Spleen (tissue), 11 donors: ENCODE data around the gene RAVER2. TPM values are rescaled to one million over a fixed set of nuclear protein-coding genes. Genes with fewer than 3 reads are reported as not detected.

ENCODE experiments used
- DNase-seq: peaks from one replicate; pipeline ENCODE4 v3.0.0-alpha.2; 2020
- H3K27ac ChIP-seq, 8 donors: fragments of 200-600 bp; sonication (generic) in 7 of 8; 1 replicate in 4 of 8; 2 replicates in 4 of 8; pipeline versions ENCODE4 v1.5.0 to v1.8.0; 2016 to 2021; ENCODE audit warnings: inconsistent platforms in 4 of 8, mild to moderate bottlenecking in 4 of 8, moderate library complexity in 1 of 8
- H3K27me3 ChIP-seq, 7 donors: fragments of 200-600 bp; sonication (generic) in 6 of 7; replicated peaks in 1 of 7; 1 replicate in 4 of 7; 2 replicates in 3 of 7; pipeline versions ENCODE4 v1.5.0 to v1.8.0; 2016 to 2021; ENCODE audit warnings: inconsistent platforms in 3 of 7, mild to moderate bottlenecking in 1 of 7
- H3K36me3 ChIP-seq, 6 donors: fragments of 200-600 bp; sonication (generic) in 5 of 6; 1 replicate in 4 of 6; 2 replicates in 2 of 6; pipeline versions ENCODE4 v1.5.0 to v1.8.0; 2016 to 2021; ENCODE audit warnings: inconsistent platforms in 2 of 6
- H3K4me1 ChIP-seq, 6 donors: fragments of 200-600 bp; sonication (generic) in 5 of 6; 1 replicate in 3 of 6; 2 replicates in 3 of 6; pipeline versions ENCODE4 v1.5.0 to v1.8.0; 2016 to 2021; ENCODE audit warnings: inconsistent platforms in 3 of 6
- H3K4me3 ChIP-seq, 8 donors: fragments of 200-600 bp; sonication (generic) in 7 of 8; 1 replicate in 4 of 8; 2 replicates in 4 of 8; pipeline versions ENCODE4 v1.5.0 to v1.8.0; 2016 to 2021; ENCODE audit warnings: inconsistent platforms in 4 of 8, mild to moderate bottlenecking in 4 of 8, moderate library complexity in 2 of 8
- H3K9me3 ChIP-seq, 8 donors: fragments of 200-600 bp; sonication (generic) in 7 of 8; 1 replicate in 4 of 8; 2 replicates in 4 of 8; pipeline versions ENCODE4 v1.5.0 to v1.8.0; 2016 to 2021; ENCODE audit warnings: inconsistent platforms in 4 of 8
- CTCF ChIP-seq, 11 experiments: fragments of 200-600 bp in 7 of 11; fragments of 450-650 bp in 4 of 11; sonication (generic) in 4 of 11; IDR thresholded peaks in 8 of 11; conservative IDR thresholded peaks in 3 of 11; 1 replicate in 7 of 11; 2 replicates in 4 of 11; pipeline versions ENCODE4 v1.4.0 to v1.8.0; 2016 to 2021; ENCODE audit warnings: antibody characterized with exemption in 11 of 11, inconsistent platforms in 4 of 11, mild to moderate bottlenecking in 1 of 11
- POLR2A ChIP-seq, 3 donors: fragments of 450-650 bp; IDR thresholded peaks; one replicate each; pipeline ENCODE4 v1.5.1; 2017; ENCODE audit warnings: antibody characterized with exemption in 3 of 3, mild to moderate bottlenecking in 1 of 3
- POLR2AphosphoS5 ChIP-seq, 3 donors: sonication (generic); formaldehyde crosslinking; IDR thresholded peaks; one replicate each; pipeline ENCODE4 v1.5.1; 2017; ENCODE audit warnings: antibody characterized with exemption in 3 of 3
- WGBS, 5 donors: extraction: QIAGEN DNeasy Blood & Tissue Kit in 3 of 5; methylation state at CpG; one replicate each; pipeline versions ENCODE4 v1.1.5 to v1.1.7; 2013 to 2018; 5-methylcytosine and 5-hydroxymethylcytosine counted together
- intact Hi-C: fragments of 100-400 bp; cut with DNase I; formaldehyde crosslinking; loops from one replicate; pipeline ENCODE4 v1.15.0; 2023; ENCODE audit warnings: low total_unique reads
- polyA plus RNA-seq, 3 donors: library from polyadenylated mRNA; stranded (reverse); fragments of 200-250 nt; gene quantifications; one replicate each; pipeline ENCODE4 v1.2.1, GENCODE V29; 2013
- total RNA-seq, 7 donors: library from RNA; depleted of rRNA in 3 of 7; stranded (reverse); fragments of >200 nt in 3 of 7; fragmentation: NEBNext Ultra II Directional in 4 of 7; extraction: Animal tissue kit (Norgen Biotek cat#: 25700) in 4 of 7; gene quantifications; one replicate each; pipeline versions ENCODE4 v1.1.0 to v1.2.1, GENCODE V29; 2016 to 2021
- donor health status: healthy with polysubstance abuse.
- donor health status: DM: no; HTN: no; CAD: no; lungs with moderate emphysema.
- donor health status: DM: no; HTN: no; CAD: no.
- donor health status: Bipolar disorder and iron deficiency.
- donor health status: healthy.
- donor health status: DM: no; HTN: no; CAD: no.
- donor health status: DM: yes; HTN: yes; CAD: no.

The RAVER2 gene
- total and polyA plus RNA-seq, 10 donors: 1.8 to 14.1 (median 7.7) TPM

DNA sequence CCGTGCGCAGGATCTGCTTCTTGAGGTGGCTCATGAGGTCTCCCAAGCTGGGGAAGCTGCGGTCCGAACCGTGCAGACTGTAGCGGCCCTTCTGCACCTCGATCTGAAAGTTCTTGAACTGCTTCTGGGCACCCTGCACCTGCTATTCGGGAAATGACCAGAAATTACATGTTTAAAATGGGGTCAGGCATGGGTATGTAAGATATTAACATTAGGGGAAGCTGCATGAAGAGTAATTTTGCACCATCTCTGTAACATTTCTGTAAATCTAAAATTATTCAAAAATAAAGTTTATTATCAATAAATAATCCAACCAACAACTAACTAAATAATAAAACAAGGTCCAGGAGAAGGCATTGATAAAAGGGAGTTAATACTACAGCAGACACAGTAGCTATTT, 110.7 kb downstream of the RAVER2 start:
- Histone ChIP-seq H3K27me3 (no peaks in the 10 kb centered on the region), H3K4me3 (no peak overlapping the region), H3K9me3 (no peaks in the 10 kb centered on the region), H3K4me1 (peaks cover 0 to 23% (median 2%) of the 10 kb centered on the region in 6 donors), H3K27ac (no peak overlapping the region), H3K36me3 (peaks cover 0 to 100% (median 92%) of the 10 kb centered on the region in 6 donors)
- 85 to 99% (median 93%) methylated on average over 8 of the region's 8 CpGs for WGBS, 5 donors
- no peak for DNase-seq
- intact Hi-C loops: no loop called here
- TF ChIP-seq POLR2A (IDR thresholded peaks at IDR 0.05): no peak
- TF ChIP-seq CTCF (IDR thresholded peaks at IDR 0.05 in 8 of 11, conservative IDR thresholded peaks at IDR 0.05 in 3 of 11): no peak

DNA sequence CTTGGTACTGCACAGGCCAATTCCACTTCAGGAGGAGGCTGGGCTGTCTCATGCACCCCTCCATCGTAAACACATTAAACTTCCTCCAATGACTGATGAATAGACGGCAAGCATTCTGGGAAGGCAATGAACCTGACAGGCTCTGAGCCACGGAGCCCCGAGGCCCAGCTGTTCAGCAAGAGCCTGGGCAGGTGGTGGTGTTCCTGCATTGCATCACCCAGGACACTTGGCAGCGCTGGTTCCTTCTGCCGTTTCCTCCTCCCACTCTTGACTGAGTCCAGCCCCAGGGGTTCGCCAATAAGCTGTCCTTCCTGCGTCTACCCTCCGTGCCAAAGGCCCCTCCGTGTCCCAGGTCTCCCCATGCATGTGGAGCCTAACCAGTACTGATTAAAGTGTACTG, 111.7 kb downstream of the RAVER2 start:
- peaks cover 3 to 28% (median 6%) of the 10 kb centered on the region in 6 donors for H3K4me1 ChIP-seq
- TF ChIP-seq CTCF (IDR thresholded peaks at IDR 0.05 in 8 of 11, conservative IDR thresholded peaks at IDR 0.05 in 3 of 11) (no peak), POLR2A (IDR thresholded peaks at IDR 0.05) (no peak), POLR2AphosphoS5 (IDR thresholded peaks at IDR 0.05) (peak in 2 of 3 donors; percentile 22 to 30)
- H3K27me3 ChIP-seq: no peaks in the 10 kb centered on the region
- H3K4me3 ChIP-seq: no peak overlapping the region
- WGBS, 5 donors: 47 to 88% (median 62%) methylated on average over 8 to 10 of the region's 10 CpGs
- no peak overlapping the region for H3K27ac ChIP-seq
- no peaks in the 10 kb centered on the region for H3K9me3 ChIP-seq
- DNase-seq: no peak
- peaks cover 0 to 100% (median 83%) of the 10 kb centered on the region in 6 donors for H3K36me3 ChIP-seq
- intact Hi-C loops: no loop called here

DNA sequence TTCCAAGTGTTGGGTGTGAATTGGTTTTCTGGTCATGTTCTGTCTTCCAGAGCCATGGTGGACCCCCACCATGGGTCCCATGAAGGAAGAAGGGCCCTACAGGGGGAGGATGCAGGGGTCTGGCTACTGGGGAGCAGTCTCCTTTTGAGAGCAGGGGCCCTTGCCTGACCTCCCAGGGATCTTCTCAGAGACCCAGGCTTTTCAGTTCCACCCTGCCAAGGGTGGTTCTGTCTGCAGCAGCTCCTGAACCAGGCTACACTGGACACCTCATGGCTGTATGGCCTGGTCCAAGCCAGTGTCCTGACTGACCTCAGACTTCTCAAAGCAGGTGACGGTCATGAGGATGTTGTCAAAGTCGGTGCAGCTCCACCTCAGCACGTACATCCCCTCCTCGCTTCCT, 112.5 kb downstream of the RAVER2 start:
- WGBS, 5 donors: 90 to 98% (median 95%) methylated on average over 4 of the region's 4 CpGs

GRCh38 chr1:64861611-64862010, 116.7 kb downstream of the RAVER2 start:
- no peak overlapping the region for H3K4me3 ChIP-seq
- no peaks in the 10 kb centered on the region for H3K9me3 ChIP-seq
- H3K36me3 ChIP-seq: peaks cover 0 to 98% (median 47%) of the 10 kb centered on the region in 6 donors
- peaks cover 32 to 63% (median 51%) of the 10 kb centered on the region in 6 donors for H3K4me1 ChIP-seq
- TF ChIP-seq POLR2A (IDR thresholded peaks at IDR 0.05): no peak
- TF ChIP-seq POLR2AphosphoS5 (IDR thresholded peaks at IDR 0.05): peak in 2 of 3 donors; percentile 12 to 31
- peak in 8 of 11 experiments; percentile 6 to 47 (median 34) for TF ChIP-seq CTCF (IDR thresholded peaks at IDR 0.05 in 8 of 11, conservative IDR thresholded peaks at IDR 0.05 in 3 of 11)
- DNase-seq: no peak
- H3K27ac ChIP-seq: peak overlapping the region in 5 of 8 donors; percentile 19 to 85 (median 27)
- intact Hi-C loops: loop anchor here (10.0 kb wide), 1 partner anchor 103 kb away; the partner anchor contains the start of gene JAK1
- no peaks in the 10 kb centered on the region for H3K27me3 ChIP-seq
- WGBS, 5 donors: 37 to 56% (median 43%) methylated on average over 4 of the region's 4 CpGs

More for the DNA sequence above, 112.5 kb downstream of the RAVER2 start:
- no peak for TF ChIP-seq POLR2A (IDR thresholded peaks at IDR 0.05)
- no peak for TF ChIP-seq CTCF (IDR thresholded peaks at IDR 0.05 in 8 of 11, conservative IDR thresholded peaks at IDR 0.05 in 3 of 11)
- TF ChIP-seq POLR2AphosphoS5 (IDR thresholded peaks at IDR 0.05): no peak
- H3K4me3 ChIP-seq: no peak overlapping the region
- H3K27ac ChIP-seq: no peak overlapping the region
- peaks cover 7 to 28% (median 14%) of the 10 kb centered on the region in 6 donors for H3K4me1 ChIP-seq
- H3K9me3 ChIP-seq: no peaks in the 10 kb centered on the region
- intact Hi-C loops: no loop called here
- H3K27me3 ChIP-seq: no peaks in the 10 kb centered on the region
- H3K36me3 ChIP-seq: peaks cover 0 to 100% (median 82%) of the 10 kb centered on the region in 6 donors
- DNase-seq: no peak
